GM18526 (cell line): ENCODE measurements around the gene DIP2B.

Experiments used
- POLR2A ChIP-seq: IDR thresholded peaks from 3 replicates; pipeline ENCODE4 v1.6.1; 2011; ENCODE audit not compliant: insufficient read length; ENCODE audit errors: extremely low read depth

The DIP2B gene

DNA sequence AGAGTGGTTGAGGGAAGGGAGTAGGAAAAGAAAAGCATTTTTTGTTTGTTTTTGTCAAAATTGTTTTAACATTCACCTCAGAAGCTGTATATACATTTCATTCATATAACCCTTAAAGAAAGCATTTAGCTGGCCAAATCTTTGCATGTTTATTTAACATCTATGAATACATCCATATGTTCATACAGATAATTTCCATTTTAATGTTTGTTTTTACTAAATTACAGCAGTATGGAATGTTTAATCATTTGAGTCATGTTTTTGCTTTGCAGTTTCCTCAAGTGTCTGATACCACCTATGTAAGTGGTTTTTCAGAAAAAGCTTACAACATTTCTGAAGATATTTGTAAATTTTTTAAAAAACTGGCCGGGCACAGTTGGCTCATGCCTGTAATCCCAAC is 174.8 kb downstream of the DIP2B start:
- TF ChIP-seq POLR2A = no peak

- no peak for TF ChIP-seq POLR2A
Observed at GRCh38 chr12:50685641-50686040, 180.9 kb downstream of the DIP2B start.

DNA sequence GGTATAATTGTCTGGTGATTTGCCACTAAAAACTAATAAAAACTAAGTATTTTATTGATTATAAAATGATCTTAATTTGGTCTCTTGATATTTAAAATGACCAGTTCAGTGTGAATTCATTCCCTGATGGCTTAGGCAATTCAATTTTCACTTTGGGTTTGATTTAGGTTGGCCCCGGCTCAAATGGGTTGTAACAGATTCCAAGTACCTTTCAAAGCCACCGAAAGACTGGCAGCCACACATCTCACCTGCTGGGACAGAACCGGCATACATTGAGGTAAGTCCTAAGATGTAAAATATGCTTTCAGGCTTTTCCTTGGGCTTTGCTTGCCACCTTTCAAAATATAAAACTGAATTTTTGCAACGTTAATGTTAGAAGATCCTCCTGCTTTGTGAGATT is 181.6 kb downstream of the DIP2B start:
- TF ChIP-seq POLR2A = no peak

- TF ChIP-seq POLR2A = no peak
Observed at GRCh38 chr12:50686976-50687375, 182.2 kb downstream of the DIP2B start.

GRCh38 chr12:50689437-50689836 is 184.7 kb downstream of the DIP2B start:
- TF ChIP-seq POLR2A = no peak

DNA sequence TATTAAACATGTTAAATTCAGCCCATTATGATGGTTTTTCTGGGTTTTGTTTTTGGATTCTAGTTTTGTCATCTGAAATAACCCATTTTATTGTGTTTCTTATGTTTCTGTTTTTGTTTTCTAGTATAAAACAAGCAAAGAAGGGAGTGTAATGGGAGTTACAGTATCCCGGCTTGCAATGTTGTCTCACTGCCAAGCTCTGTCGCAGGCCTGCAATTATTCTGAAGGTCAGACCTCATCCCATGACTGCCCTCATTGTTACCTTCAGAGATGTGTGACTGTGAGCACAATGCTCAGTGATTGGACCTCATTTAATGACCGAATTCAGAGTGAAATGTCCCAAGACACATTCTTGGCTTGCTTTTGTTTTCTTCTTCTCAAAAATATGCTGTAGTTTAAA is 186.1 kb downstream of the DIP2B start:
- no peak for TF ChIP-seq POLR2A

DNA sequence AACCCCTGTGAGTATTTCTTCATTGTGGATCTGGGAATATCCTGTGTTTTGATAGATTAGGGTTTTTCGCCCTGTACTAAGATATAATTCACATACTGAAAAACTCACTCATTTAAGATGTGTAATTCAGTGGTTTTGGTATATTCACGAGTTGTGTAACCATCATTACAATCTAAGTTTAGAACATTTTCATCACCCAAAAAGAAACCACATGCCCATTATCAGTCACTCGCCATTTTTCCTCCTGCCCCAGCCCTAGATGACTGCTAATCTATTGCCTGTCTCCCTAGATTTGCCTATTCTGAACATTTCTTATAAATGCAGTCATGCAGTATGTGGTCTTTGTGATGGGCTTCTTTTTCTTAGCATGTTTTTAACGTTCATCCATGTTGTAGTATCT is 191.2 kb downstream of the DIP2B start:
- TF ChIP-seq POLR2A = no peak

- TF ChIP-seq POLR2A = no peak
Observed at GRCh38 chr12:50696931-50697330, 192.1 kb downstream of the DIP2B start.

- no peak for TF ChIP-seq POLR2A
Observed at GRCh38 chr12:50699154-50699553, 194.4 kb downstream of the DIP2B start.

DNA sequence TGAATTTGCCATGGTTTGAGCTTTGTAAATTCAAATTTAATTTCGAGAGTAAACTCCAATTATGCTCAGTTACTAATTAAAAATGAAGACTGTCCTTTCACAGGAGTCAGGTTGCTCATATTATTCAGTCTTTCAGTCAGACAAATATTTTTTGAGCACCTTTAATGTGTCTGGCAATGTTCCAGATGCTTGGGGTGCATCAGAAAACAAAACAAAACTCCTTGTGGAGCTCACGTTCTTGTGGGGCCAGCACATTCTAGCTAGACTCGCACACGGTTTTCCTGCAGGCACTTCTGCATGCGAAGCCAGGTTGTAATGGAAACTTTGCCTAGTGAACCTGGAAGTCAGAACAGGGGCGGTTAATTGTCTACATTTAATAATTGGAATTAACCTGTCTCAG is 195.2 kb downstream of the DIP2B start:
- no peak for TF ChIP-seq POLR2A

DNA sequence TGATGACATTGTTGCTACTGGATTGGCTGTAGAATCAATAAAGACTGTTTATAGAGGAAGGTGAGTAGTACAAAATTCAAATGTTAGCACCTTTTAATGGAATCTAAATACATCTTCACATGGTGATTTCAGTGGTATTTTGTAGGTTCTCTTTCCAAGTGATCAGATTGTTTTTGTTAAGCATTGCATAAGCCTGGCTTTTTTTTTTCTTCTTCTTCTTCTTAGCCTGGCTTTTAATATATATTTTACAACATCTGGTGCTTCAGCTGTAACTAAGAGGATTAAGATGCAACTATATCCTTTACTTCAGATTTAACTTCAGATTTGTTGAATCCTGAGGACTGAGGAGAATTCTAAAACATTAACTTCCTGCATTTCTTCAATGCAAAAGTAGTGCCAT is 201.8 kb downstream of the DIP2B start:
- TF ChIP-seq POLR2A = no peak

GRCh38 chr12:50707396-50707795 is 202.6 kb downstream of the DIP2B start:
- TF ChIP-seq POLR2A = no peak

GRCh38 chr12:50708631-50709030 is 203.8 kb downstream of the DIP2B start:
- TF ChIP-seq POLR2A = no peak

DNA sequence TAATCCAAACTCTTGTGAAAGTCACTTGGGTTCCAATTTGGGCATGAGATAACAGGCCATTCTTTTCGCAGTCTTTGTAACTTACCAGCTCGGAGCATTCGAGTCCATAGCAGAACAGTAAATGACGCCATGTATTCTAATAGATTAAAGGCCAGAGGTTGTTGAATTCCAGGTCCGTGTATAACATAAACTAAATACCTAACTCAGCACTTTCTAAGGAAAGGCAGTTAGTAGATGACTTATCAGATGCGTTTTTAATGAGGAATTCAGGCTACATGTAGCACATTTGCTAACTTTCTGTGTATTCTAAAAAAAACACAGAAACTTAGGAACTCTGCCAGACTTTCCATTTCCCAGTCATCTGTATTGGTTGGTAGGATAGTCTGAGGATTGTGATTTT is 206.3 kb downstream of the DIP2B start:
- TF ChIP-seq POLR2A = no peak

DNA sequence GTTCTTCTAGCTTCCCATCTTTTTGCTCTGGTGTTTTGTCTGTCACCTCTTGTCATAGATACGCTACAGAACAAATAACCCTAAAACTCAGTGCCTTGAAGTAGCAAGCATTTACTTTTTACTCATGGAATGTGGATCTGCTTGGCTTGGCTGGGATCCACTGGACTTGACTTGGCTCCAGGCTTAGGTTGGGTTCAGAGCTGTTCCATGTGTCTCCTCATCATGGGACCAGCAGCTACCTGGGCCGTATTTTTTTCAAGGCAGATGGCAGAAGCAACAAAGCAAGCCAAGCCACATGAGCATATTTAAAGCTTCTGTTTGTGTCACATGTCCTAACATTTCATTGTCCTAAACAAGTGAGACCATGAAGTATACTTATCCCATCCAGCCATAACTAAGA is 210.4 kb downstream of the DIP2B start:
- no peak for TF ChIP-seq POLR2A

DNA sequence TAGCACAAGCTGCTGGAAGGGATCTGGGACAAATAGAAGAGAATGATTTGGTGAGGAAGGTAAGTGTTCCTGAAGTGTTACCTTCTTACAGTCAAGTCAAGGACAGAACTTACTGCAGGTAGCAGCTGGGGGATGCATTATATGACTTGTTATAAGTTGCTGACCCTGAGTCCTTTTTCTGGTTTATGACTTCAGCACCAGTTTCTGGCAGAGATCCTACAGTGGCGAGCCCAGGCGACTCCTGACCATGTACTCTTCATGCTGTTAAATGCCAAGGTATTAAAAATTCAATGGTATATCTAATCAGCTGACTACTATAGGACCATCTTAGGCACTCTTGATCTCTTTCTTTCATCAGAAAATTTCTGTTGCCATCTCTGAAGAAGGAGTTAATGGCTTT is 214.0 kb downstream of the DIP2B start:
- TF ChIP-seq POLR2A = no peak

GRCh38 chr12:50720085-50720484 is 215.3 kb downstream of the DIP2B start:
- TF ChIP-seq POLR2A = no peak

- TF ChIP-seq POLR2A = no peak
Observed at GRCh38 chr12:50720501-50720900, 215.7 kb downstream of the DIP2B start.
